Natural killer cell (primary cell): Measurements from ENCODE around the gene ARMH4. TPM values are rescaled to one million over a fixed set of nuclear protein-coding genes. Genes with fewer than 3 reads are reported as not detected.

Experiments used
- ATAC-seq, 3 donors: fragments of 150-1000 bp in 2 of 3; fragments of 200-7000 bp in 1 of 3; cut with Tn5 transposase; 1 replicate in 1 of 3; 2 replicates in 2 of 3; pipeline ENCODE4 v1.10.0; 2021; ENCODE audit warnings: mild to moderate bottlenecking in 2 of 3, moderate library complexity in 2 of 3
- DNase-seq, 2 donors: peaks; one replicate each; pipeline versions ENCODE4 v3.0.0 to v3.0.0-alpha.2; 2013 to 2021; ENCODE audit warnings: mixed read lengths in 1 of 2
- H3K27ac ChIP-seq: one replicate; pipeline ENCODE4 v1.5.1; 2013; ENCODE audit warnings: mild to moderate bottlenecking, low read length
- H3K27me3 ChIP-seq: one replicate; pipeline ENCODE4 v1.6.1; 2013; ENCODE audit warnings: low read length; ENCODE audit not compliant: control insufficient read depth, insufficient read depth
- H3K36me3 ChIP-seq: one replicate; pipeline ENCODE4 v1.6.1; 2013; ENCODE audit warnings: low read length; ENCODE audit not compliant: control insufficient read depth, insufficient read depth
- H3K4me1 ChIP-seq: one replicate; pipeline ENCODE4 v1.6.1; 2013; ENCODE audit warnings: low read length; ENCODE audit not compliant: control insufficient read depth, insufficient read depth
- H3K4me3 ChIP-seq: one replicate; pipeline ENCODE4 v1.5.1; 2013; ENCODE audit warnings: low read length
- H3K9me3 ChIP-seq: one replicate; pipeline ENCODE4 v1.6.1; 2013; ENCODE audit warnings: low read length; ENCODE audit not compliant: control insufficient read depth, insufficient read depth
- H3K27ac Mint-ChIP-seq, 2 donors: one replicate each; pipeline ENCODE4 v1.8.0; 2022; ENCODE audit warnings: mild to moderate bottlenecking in 2 of 2, mixed read lengths in 2 of 2, moderate library complexity in 1 of 2
- H3K27me3 Mint-ChIP-seq, 2 donors: one replicate each; pipeline ENCODE4 v1.8.0; 2022; ENCODE audit warnings: low read depth in 2 of 2, mixed read lengths in 2 of 2
- H3K36me3 Mint-ChIP-seq: one replicate; pipeline ENCODE4 v1.8.0; 2022; ENCODE audit warnings: mixed read lengths
- H3K4me1 Mint-ChIP-seq, 2 donors: one replicate each; pipeline ENCODE4 v1.8.0; 2022; ENCODE audit warnings: mixed read lengths in 2 of 2
- H3K4me3 Mint-ChIP-seq: one replicate; pipeline ENCODE4 v1.8.0; 2022; ENCODE audit warnings: mild to moderate bottlenecking, moderate library complexity, mixed read lengths
- H3K9me3 Mint-ChIP-seq, 2 donors: one replicate each; pipeline ENCODE4 v1.8.0; 2022; ENCODE audit warnings: mixed read lengths in 2 of 2
- CTCF ChIP-seq: fragments of 200-600 bp; IDR thresholded peaks from one replicate; pipeline ENCODE4 v1.8.0; 2022; ENCODE audit warnings: antibody characterized with exemption
- WGBS: methylation state at CpG from one replicate; pipeline ENCODE4 v1.1.7; 2013; ENCODE audit warnings: missing lambda C conversion rate; ENCODE audit not compliant: insufficient coverage; 5-methylcytosine and 5-hydroxymethylcytosine counted together
- intact Hi-C: fragments of 100-400 bp; cut with micrococcal nuclease; formaldehyde crosslinking; loops from one replicate; pipeline ENCODE4 v1.14.2; 2022
- total RNA-seq, 4 donors: library from RNA; stranded (reverse); fragments of 120-200 nt in 1 of 4; gene quantifications; one replicate each; pipeline versions ENCODE4 v1.2.3 to v1.2.4, GENCODE V29; 2013 to 2022

ARMH4 gene
- total RNA-seq, 3 donors from 2014 or later (not counting 1 experiment from before 2014, with no cell fraction given) = 0.32 TPM; not detected in 2

GRCh38 chr14:57962325-57963035, 189.5 kb downstream of the ARMH4 start:
- WGBS = 52% methylated on average over 12 of the region's 12 CpGs
- Mint-ChIP-seq H3K4me1 (no peaks in the 10 kb centered on the region), H3K4me3 (no peak overlapping the region), H3K9me3 (no peaks in the 10 kb centered on the region), H3K36me3 (no peaks in the 10 kb centered on the region), H3K27me3 (peaks cover 0 to 3% of the 10 kb centered on the region in 2 donors), H3K27ac (no peak overlapping the region)
- Histone ChIP-seq H3K9me3 (no peaks in the 10 kb centered on the region), H3K4me1 (no peaks in the 10 kb centered on the region), H3K27me3 (no peaks in the 10 kb centered on the region), H3K27ac (no peak overlapping the region), H3K4me3 (no peak overlapping the region), H3K36me3 (no peaks in the 10 kb centered on the region)
- intact Hi-C loops = no loop called here
- no peak for ATAC-seq
- no peak for TF ChIP-seq CTCF
- no peak for DNase-seq

GRCh38 chr14:57961786-57962060, 190.3 kb downstream of the ARMH4 start:
- 50% methylated on average over 2 of the region's 2 CpGs for WGBS
- no peaks in the 10 kb centered on the region for H3K36me3 ChIP-seq
- H3K36me3 Mint-ChIP-seq = no peaks in the 10 kb centered on the region
- DNase-seq = no peak
- no peak overlapping the region for H3K4me3 ChIP-seq
- H3K27ac ChIP-seq = no peak overlapping the region
- no peaks in the 10 kb centered on the region for H3K27me3 ChIP-seq
- no peaks in the 10 kb centered on the region for H3K4me1 ChIP-seq
- no peaks in the 10 kb centered on the region for H3K9me3 Mint-ChIP-seq
- intact Hi-C loops = no loop called here
- H3K4me1 Mint-ChIP-seq = no peaks in the 10 kb centered on the region
- H3K27ac Mint-ChIP-seq = no peak overlapping the region
- TF ChIP-seq CTCF = no peak
- peaks cover 0 to 3% of the 10 kb centered on the region in 2 donors for H3K27me3 Mint-ChIP-seq
- ATAC-seq = no peak
- H3K9me3 ChIP-seq = no peaks in the 10 kb centered on the region
- no peak overlapping the region for H3K4me3 Mint-ChIP-seq

GRCh38 chr14:57960946-57961785, 190.8 kb downstream of the ARMH4 start:
- Histone ChIP-seq H3K27me3 (no peaks in the 10 kb centered on the region), H3K4me1 (no peaks in the 10 kb centered on the region), H3K27ac (no peak overlapping the region), H3K4me3 (no peak overlapping the region), H3K9me3 (no peaks in the 10 kb centered on the region), H3K36me3 (no peaks in the 10 kb centered on the region)
- Mint-ChIP-seq H3K27ac (no peak overlapping the region), H3K27me3 (peaks cover 0 to 3% of the 10 kb centered on the region in 2 donors), H3K4me1 (no peaks in the 10 kb centered on the region), H3K9me3 (no peaks in the 10 kb centered on the region), H3K36me3 (no peaks in the 10 kb centered on the region), H3K4me3 (no peak overlapping the region)
- 89% methylated on average over 15 of the region's 16 CpGs for WGBS
- no peak for ATAC-seq
- TF ChIP-seq CTCF = no peak
- DNase-seq = no peak
- intact Hi-C loops = no loop called here
